ENCODE data around the gene ZBTB7B. TPM values are rescaled to one million over a fixed set of nuclear protein-coding genes. Genes with fewer than 3 reads are reported as not detected.

Gene ZBTB7B
- total RNA-seq, 1 experiment from 2014 or later, result 44.1 TPM

DNA sequence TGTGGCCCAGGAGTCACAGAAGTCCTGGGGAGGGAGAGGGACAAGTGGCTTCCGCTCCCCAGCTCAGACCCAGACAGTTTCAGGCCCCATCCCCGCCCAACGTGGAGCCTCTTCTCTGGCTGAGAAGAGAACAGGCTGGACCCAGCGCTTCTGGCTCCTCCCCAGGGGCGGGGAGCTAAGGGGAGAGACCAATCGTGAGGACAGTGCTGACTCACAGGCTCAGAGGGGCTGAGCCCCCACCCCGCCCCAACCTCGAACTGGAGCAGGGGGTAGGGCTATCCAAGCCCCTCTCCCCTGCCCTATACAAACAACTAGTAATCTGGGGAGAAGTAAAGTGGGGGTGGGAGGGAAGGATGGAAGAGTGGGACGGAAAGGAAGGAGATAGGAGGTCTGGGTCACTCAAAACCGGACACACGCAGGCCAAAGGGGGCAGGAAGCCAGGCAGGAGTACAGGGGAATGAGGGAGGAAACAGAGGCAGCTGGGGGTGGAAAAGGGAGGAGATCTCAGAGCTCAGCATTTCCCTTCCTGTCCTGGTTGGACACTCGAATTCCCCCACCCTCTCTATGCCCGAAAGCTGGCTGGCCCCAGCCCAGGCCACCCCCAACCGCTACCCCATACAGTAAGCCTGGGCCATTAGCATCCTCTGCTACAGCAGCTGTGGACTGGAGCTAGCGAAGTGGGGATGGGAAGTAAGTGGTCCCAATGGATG, 31.8 kb upstream of the ZBTB7B start, which contains the start of gene SHC1:
Gene SHC1 (minus strand): TSS at position 117 of the 710 bp plus-strand sequence. CDS start 221 bp downstream, outside the sequence.
- intact Hi-C loops (cut with micrococcal nuclease; ENCODE audit: unreplicated experiment), result loop anchor here (2.0 to 5.0 kb wide), 3 partner anchors 46 to 352 kb away; partner anchors contain the start of genes RUSC1 and SLC50A1
- CTCF ChIA-PET, result interaction anchor here (0.6 to 2.0 kb wide), 7 partner anchors 9 to 203 kb away, joined by 3 to 17 read pairs (median 4); partner anchors contain the start of genes ADAM15 and PYGO2
- POLR2A ChIA-PET (ENCODE audit: unreplicated experiment), result interaction anchor here (0.5 to 1.7 kb wide), 13 partner anchors 10 to 1403 kb away, joined by 3 to 18 read pairs (median 5); partner anchors contain the start of genes ADAM15, PBXIP1, PYGO2 and ZBTB7B
- no TSS peak for BruUV-seq (replicated peaks)
- Histone ChIP-seq H4K20me1 (ENCODE audit: insufficient read depth) (no peaks in the 10 kb centered on the region), H3K27ac (peak within 1 kb of the TSS; percentile 97), H3K79me2 (ENCODE audit: low read depth) (peaks cover 50% of the 10 kb centered on the region), H3K9me3 (ENCODE audit: insufficient read depth, low read depth) (no peaks in the 10 kb centered on the region), H3K4me1 (replicated peaks; ENCODE audit: insufficient read depth) (peaks cover 44% of the 10 kb centered on the region), H3K36me3 (ENCODE audit: low read depth) (peaks cover 21% of the 10 kb centered on the region; the same call in 1 of the 2 replicates), H3K9me2 (ENCODE audit: insufficient read depth) (no peaks in the 10 kb centered on the region), H3F3A (ENCODE audit: insufficient read depth, low read depth) (peaks cover 56% of the 10 kb centered on the region), H3K27me3 (ENCODE audit: insufficient read depth, low read depth) (no peaks in the 10 kb centered on the region), H3K4me2 (peak within 1 kb of the TSS; percentile 93), H3K4me3 (peak within 1 kb of the TSS; percentile 87), H2AFZ (no peak within 1 kb of the TSS)
- peak; percentile 78 to 91 for DNase-seq
- no peak for TF ChIP-seq EZH2 (IDR thresholded peaks at IDR 0.05; ENCODE audit: low read depth)
- TF ChIP-seq, protein P1, sequence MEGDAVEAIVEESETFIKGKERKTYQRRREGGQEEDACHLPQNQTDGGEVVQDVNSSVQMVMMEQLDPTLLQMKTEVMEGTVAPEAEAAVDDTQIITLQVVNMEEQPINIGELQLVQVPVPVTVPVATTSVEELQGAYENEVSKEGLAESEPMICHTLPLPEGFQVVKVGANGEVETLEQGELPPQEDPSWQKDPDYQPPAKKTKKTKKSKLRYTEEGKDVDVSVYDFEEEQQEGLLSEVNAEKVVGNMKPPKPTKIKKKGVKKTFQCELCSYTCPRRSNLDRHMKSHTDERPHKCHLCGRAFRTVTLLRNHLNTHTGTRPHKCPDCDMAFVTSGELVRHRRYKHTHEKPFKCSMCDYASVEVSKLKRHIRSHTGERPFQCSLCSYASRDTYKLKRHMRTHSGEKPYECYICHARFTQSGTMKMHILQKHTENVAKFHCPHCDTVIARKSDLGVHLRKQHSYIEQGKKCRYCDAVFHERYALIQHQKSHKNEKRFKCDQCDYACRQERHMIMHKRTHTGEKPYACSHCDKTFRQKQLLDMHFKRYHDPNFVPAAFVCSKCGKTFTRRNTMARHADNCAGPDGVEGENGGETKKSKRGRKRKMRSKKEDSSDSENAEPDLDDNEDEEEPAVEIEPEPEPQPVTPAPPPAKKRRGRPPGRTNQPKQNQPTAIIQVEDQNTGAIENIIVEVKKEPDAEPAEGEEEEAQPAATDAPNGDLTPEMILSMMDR (conservative IDR thresholded peaks at IDR 0.05), result no peak

DNA sequence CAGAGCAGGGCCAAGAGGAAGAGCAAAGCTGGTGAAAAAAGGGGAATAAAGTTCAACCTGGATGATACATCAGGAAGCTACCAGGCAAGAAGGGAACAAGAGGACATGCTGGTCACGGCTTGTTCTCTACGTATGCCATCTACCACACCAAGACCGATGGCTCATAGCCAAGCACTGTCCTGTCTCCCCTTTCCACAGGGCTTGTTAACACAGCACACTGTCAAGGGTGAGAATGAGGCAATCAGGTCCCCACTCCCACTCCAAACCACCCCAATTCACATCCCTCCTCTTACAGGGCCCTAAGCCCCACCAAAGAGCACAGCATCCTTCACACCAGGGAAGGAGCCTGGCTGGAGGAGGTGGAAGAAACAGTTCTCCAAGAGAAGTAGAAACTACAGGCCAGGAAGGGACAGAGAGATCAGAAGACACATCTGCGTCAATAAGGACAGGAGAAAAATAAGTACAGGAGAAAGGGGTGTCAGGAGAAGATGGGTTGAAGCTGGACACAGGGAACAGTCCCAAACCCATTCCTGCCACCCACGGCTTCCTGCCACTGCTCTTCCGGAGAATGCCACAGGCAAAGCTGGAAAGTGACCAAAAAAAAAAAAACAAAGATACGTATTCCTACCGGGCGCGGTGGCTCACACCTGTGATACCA, 31.1 kb upstream of the ZBTB7B start:
- Histone ChIP-seq H3F3A (ENCODE audit: insufficient read depth, low read depth) (peaks cover 58% of the 10 kb centered on the region), H3K4me1 (replicated peaks; ENCODE audit: insufficient read depth) (peaks cover 49% of the 10 kb centered on the region), H3K9me2 (ENCODE audit: insufficient read depth) (no peaks in the 10 kb centered on the region), H3K4me2 (peak overlapping the region; percentile 93), H3K27me3 (ENCODE audit: insufficient read depth, low read depth) (no peaks in the 10 kb centered on the region), H3K79me2 (ENCODE audit: low read depth) (peaks cover 57% of the 10 kb centered on the region), H3K36me3 (ENCODE audit: low read depth) (peaks cover 19% of the 10 kb centered on the region; the same call in 1 of the 2 replicates), H3K4me3 (peak overlapping the region; percentile 87), H3K9me3 (ENCODE audit: insufficient read depth, low read depth) (no peaks in the 10 kb centered on the region), H4K20me1 (ENCODE audit: insufficient read depth) (peaks cover 1% of the 10 kb centered on the region; the same call in 1 of the 2 replicates), H3K27ac (peak overlapping the region; percentile 97), H2AFZ (no peak overlapping the region)
- peak in 1 of 2 experiments; percentile 45 for DNase-seq
- intact Hi-C loops (cut with micrococcal nuclease; ENCODE audit: unreplicated experiment), result loop anchor here (2.0 to 5.0 kb wide), 3 partner anchors 45 to 351 kb away; partner anchors contain the start of genes RUSC1 and SLC50A1
- CTCF ChIA-PET, result interaction anchor here (0.6 to 2.0 kb wide), 5 partner anchors 23 to 114 kb away, joined by 3 to 17 read pairs (median 4); no protein-coding TSS in a partner anchor
- BruUV-seq (replicated peaks), result no TSS peak
- POLR2A ChIA-PET (ENCODE audit: unreplicated experiment), result interaction anchor here (0.6 to 1.7 kb wide), 6 partner anchors 8 to 1404 kb away, joined by 3 to 11 read pairs (median 4); partner anchors contain the start of gene ADAM15
- TF ChIP-seq, protein P1 (conservative IDR thresholded peaks at IDR 0.05), result no peak
- TF ChIP-seq EZH2 (IDR thresholded peaks at IDR 0.05; ENCODE audit: low read depth), result no peak

- H3K36me3 ChIP-seq (ENCODE audit: low read depth), result peaks cover 15% of the 10 kb centered on the region; the same call in 1 of the 2 replicates
- H3K4me3 ChIP-seq, result peak overlapping the region; percentile 87
- peak overlapping the region; percentile 93 for H3K4me2 ChIP-seq
- no peak overlapping the region for H2AFZ ChIP-seq
- DNase-seq, result no peak
- ChIA-PET CTCF (interaction anchor here (0.6 to 1.1 kb wide), 3 partner anchors 22 to 66 kb away, joined by 3 to 6 read pairs (median 4); no protein-coding TSS in a partner anchor), POLR2A (ENCODE audit: unreplicated experiment) (interaction anchor here (0.5 to 1.1 kb wide), 8 partner anchors 9 to 120 kb away, joined by 3 to 16 read pairs (median 4); partner anchors contain the start of gene LENEP)
- H3K27ac ChIP-seq, result peak overlapping the region; percentile 97
- peaks cover 54% of the 10 kb centered on the region for H3F3A ChIP-seq (ENCODE audit: insufficient read depth, low read depth)
- BruUV-seq (replicated peaks), result no TSS peak
- H3K79me2 ChIP-seq (ENCODE audit: low read depth), result peaks cover 64% of the 10 kb centered on the region
- peaks cover 6% of the 10 kb centered on the region; the same call in 1 of the 2 replicates for H4K20me1 ChIP-seq (ENCODE audit: insufficient read depth)
- TF ChIP-seq EZH2 (IDR thresholded peaks at IDR 0.05; ENCODE audit: low read depth), result no peak
- TF ChIP-seq, protein P1 (conservative IDR thresholded peaks at IDR 0.05), result no peak
- H3K9me2 ChIP-seq (ENCODE audit: insufficient read depth), result no peaks in the 10 kb centered on the region
- H3K9me3 ChIP-seq (ENCODE audit: insufficient read depth, low read depth), result no peaks in the 10 kb centered on the region
- intact Hi-C loops (cut with micrococcal nuclease; ENCODE audit: unreplicated experiment), result loop anchor here (1.0 to 5.0 kb wide), 3 partner anchors 35 to 350 kb away; partner anchors contain the start of genes RUSC1 and SLC50A1
- peaks cover 55% of the 10 kb centered on the region for H3K4me1 ChIP-seq (replicated peaks; ENCODE audit: insufficient read depth)
- no peaks in the 10 kb centered on the region for H3K27me3 ChIP-seq (ENCODE audit: insufficient read depth, low read depth)
Measured at GRCh38 chr1:154972213-154972516, 30.4 kb upstream of the ZBTB7B start.

Data from PC-9 (cell line).